GM10266 (cell line): Measurements from ENCODE around the gene UBAC2.

ENCODE experiments used
- DNase-seq: peaks from one replicate; pipeline ENCODE4 v3.0.0; 2012; ENCODE audit errors: extremely low spot score
- CTCF ChIP-seq: IDR thresholded peaks from 2 replicates; pipeline ENCODE4 v1.5.1; 2012; ENCODE audit warnings: mild to moderate bottlenecking, low read depth; ENCODE audit not compliant: control insufficient read depth, insufficient read depth; ENCODE audit errors: missing control alignments

UBAC2 gene

GRCh38 chr13:99379856-99380801 is 179.5 kb downstream of the UBAC2 start:
- no peak for TF ChIP-seq CTCF
- no peak for DNase-seq

GRCh38 chr13:99380921-99381645 is 180.4 kb downstream of the UBAC2 start:
- peak; percentile 62 for DNase-seq
- TF ChIP-seq CTCF, result no peak

- no peak for DNase-seq
- no peak for TF ChIP-seq CTCF
Measured at GRCh38 chr13:99381766-99382165, 181.1 kb downstream of the UBAC2 start.

GRCh38 chr13:99382428-99383133 is 181.9 kb downstream of the UBAC2 start:
- TF ChIP-seq CTCF, result no peak
- DNase-seq, result no peak

- DNase-seq, result no peak
- no peak for TF ChIP-seq CTCF
Measured at GRCh38 chr13:99383511-99383921, 182.9 kb downstream of the UBAC2 start.

GRCh38 chr13:99383946-99384345 is 183.3 kb downstream of the UBAC2 start:
- TF ChIP-seq CTCF, result no peak
- DNase-seq, result no peak

- TF ChIP-seq CTCF, result no peak
- DNase-seq, result no peak
Measured at GRCh38 chr13:99384468-99384867, 183.8 kb downstream of the UBAC2 start.
